Stimulated activated CD4-positive, alpha-beta T cell treated with anti-CD3 and anti-CD28 coated beads, Interleukin-4, amount 100 ng/mL, for 48 hours (primary cell): ENCODE results near the gene LMBRD2.

Experiments used
- DNase-seq, 2 donors: peaks; one replicate each; pipeline ENCODE4 v3.0.0-alpha.2; 2020; ENCODE audit warnings: low read depth in 2 of 2

The LMBRD2 gene

GRCh38 chr5:36108758-36109460 is 42.8 kb downstream of the LMBRD2 start:
- no peak for DNase-seq

DNA sequence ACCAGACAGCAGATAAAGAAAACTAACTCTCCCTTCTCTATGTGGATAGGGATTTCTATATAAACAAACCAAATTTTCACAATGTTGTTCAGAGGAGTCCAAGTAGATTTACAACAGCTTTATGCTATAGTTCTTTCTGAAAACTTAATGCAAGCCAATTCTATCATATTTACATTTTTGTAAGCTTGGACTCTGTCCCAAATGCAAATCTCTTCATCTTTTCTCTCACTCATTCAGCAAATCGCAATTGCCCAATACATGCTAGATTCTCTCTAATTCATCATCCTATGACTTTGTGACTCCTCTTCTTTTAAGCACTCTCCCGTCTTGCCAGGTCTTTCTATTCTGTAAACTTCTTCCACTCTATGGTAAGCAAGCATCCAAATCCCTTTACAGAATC is 45.9 kb downstream of the LMBRD2 start:
- DNase-seq: no peak

GRCh38 chr5:36099748-36100147 is 51.9 kb downstream of the LMBRD2 start:
- no peak for DNase-seq

DNA sequence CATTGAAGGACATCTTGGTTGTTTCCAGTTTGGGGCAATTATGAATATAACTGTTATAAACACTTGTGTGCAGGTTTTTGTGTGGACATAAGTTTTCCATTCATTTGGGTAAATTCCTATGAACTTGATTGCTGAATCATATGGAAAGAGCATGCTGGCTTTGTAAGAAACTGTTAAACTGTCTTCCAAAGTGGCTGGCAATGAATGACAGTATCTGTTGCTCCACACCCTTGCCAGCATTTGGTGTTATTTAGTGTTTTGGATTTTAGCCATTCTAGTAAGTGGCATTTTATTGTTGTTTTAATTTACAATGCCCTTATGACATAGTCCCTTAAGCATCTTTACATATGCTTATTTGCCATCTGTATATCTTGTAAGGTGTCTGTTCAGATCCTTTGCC is 55.2 kb downstream of the LMBRD2 start:
- no peak for DNase-seq

DNA sequence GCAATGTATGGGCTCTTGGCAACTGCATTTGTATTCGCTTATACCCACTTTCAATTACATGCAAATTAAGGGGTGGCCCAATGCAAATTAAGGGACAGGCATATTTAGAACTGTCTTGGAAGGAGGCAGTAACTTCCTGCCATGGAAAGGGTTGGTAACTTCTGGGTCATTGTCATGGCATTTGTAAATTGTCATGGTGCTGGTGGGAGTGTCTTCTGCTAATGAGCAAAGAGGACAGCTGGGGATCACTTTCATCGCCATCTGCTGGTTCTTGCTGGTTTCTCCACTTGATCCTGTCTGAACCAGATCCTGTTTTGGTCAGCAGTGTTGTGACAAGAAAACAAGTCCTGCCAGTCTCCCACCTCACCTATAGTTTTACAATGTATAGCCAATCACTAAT is 61.7 kb downstream of the LMBRD2 start:
- DNase-seq: no peak

- peak in 1 of 2 donors; percentile 17 for DNase-seq
These were observed 72.4 kb downstream of the LMBRD2 start for GRCh38 chr5:36079200-36079781.

GRCh38 chr5:36078430-36078829 is 73.3 kb downstream of the LMBRD2 start:
- DNase-seq: no peak

DNA sequence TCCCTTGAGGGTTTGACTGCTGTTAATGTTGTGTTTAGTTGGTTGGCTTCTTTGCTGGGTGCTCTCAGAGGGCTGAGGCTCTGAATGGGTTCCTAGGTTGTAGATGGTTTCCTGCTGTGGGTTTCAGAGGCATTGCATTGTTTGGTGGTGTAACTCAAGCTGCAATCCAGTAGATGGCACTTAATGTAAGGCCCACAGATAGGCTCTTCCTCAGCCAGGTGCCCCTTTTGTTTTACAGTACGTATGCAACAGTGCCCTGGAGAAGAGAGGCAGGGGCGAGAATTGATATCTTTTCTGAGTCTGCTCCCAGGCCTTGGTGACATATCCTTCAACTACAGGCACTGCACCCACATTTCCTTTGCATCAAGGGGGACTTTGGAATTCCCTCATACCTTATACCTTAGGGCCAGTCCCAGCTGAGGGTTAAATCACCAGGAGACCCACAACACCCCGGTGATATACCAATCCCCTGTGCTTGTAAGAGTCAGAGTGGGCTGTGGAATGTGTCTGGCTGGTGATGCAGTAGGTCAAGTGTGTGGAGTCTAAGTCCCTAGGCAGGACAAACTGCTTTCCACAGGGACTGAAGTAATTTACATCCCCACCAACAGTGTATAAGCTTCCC is 78.0 kb downstream of the LMBRD2 start:
- DNase-seq: no peak

DNA sequence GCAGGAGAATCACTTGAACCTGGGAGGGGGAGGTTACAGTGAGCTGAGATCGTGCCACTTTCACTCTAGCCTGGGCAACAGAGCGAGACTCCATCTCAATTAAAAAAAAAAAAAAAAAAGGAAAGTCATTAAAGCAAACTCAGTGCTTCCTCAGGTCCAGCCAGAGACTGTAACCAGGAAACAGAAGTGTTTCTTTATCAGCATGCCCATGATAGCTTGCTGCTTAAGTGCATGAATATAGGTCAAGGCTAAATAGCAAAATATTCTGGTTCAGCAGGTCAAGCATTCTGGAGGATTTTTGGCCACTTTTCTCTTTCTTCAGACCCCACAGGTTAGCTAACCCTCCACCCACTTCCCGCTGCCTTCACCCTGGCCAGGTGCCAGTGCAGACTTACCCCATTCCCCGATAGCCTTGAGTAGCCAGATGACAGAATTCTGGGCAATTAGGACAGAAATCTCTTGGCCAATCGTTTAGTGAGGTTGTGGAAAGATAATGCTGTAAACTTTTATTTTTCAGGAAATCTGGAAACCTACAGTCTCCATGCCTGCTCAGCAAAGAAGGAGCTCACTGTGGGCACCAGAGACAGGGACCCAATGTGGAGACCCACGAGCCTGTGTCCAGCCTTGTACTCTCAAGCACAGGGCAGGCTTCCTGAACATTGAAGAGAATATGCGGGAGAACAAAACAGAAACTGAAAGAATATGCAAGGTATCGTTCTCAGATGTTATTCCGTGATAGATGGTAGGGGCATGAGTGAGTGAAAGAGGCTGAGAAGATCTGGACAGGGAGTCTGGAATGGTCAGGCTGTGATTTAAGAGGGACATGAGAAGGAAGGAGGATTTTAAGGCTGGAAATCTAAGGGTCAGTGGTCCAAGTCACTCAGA is 80.8 kb downstream of the LMBRD2 start:
- DNase-seq: no peak

DNA sequence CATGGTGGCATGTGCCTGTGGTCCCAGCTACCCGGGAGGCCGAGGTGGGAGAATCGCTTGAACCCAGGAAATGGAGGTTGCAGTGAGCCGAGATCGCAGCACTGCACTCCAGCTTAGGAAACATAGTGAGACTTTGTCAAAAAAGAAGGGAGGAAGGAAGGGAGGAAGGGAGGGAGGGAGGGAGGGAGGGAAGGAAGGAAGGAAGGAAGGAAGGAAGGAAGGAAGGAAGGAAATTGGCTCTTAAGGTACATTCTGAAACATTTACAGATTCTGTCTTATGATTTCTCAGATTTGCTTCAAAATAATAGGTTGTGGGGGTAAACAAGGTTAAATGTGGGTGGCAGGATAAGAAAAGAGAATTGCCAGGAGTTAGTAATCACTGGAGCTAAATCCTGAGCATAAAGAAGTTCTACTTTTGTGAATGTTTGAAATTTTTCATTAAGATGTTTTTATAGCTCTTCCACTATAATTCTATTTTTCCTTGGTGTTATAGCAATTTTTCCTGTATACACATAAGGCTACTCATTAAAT is 82.9 kb downstream of the LMBRD2 start:
- DNase-seq: no peak

- DNase-seq: no peak
These were observed 85.0 kb downstream of the LMBRD2 start, which contains the start of gene UGT3A2 for GRCh38 chr5:36066540-36067210. Gene UGT3A2, minus strand, starts transcription at chr5:36066882. Its CDS starts 93 bp downstream, at chr5:36066789.

- no peak for DNase-seq
These were observed 85.6 kb downstream of the LMBRD2 start for GRCh38 chr5:36066001-36066539.

GRCh38 chr5:36060420-36060887 is 91.2 kb downstream of the LMBRD2 start:
- DNase-seq: no peak

DNA sequence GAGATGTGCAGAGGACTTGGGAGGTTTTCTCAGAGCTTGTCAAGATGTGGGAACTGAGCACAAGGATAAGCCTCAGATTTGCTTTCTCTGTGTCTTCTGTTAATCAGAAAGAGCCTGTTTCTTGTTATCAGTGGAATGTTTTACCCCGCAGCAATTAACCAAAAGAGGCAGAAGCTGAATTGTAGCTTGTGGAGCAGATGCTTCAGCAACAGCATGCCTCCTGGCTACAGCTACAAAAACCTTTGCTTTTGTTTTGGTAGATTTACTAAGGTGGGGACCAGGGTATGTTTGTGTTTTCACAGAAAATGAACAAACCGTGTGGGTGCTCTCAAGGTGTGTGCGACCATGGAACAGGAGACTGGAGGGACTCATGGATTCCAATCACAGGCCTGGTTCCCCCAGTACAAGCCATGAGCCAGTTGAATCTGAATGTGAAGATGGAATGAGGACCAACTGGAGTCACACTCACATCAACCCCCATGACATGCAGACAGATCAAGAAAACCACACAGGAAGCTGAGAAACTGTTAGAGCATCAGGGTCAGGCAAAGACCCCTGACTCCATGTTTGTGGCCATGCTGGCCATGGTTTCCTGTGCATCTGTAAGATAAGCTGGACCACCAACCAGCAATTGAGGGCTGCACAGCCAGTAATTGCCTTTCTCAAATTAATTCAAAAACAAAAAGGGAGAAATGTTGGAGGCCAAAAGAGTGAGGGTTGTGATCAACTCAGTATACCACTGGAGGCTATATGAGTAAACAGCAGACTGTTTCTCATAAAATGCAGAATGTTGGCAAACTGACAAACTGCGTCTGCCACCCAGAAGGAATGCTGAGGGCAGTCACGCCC is 91.9 kb downstream of the LMBRD2 start:
- no peak for DNase-seq

DNA sequence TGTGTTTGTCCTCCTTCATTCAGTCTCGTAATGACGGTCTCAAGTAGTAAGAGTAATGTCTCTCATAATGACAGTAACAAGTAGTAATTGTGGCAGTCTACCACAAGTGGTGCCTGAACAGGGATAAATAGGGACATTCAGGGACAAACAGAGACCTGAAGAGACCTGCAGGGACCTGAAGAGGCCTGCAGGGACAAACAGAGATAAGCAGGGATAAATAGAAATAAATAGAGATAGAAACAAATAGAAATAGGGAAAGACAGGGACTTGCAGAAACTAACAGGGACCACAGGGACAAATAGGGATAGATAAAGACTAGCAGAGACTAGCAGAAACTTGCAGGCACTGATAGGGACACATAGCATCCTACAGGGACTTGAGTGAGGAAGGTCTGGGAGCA is 92.9 kb downstream of the LMBRD2 start:
- DNase-seq: no peak

DNA sequence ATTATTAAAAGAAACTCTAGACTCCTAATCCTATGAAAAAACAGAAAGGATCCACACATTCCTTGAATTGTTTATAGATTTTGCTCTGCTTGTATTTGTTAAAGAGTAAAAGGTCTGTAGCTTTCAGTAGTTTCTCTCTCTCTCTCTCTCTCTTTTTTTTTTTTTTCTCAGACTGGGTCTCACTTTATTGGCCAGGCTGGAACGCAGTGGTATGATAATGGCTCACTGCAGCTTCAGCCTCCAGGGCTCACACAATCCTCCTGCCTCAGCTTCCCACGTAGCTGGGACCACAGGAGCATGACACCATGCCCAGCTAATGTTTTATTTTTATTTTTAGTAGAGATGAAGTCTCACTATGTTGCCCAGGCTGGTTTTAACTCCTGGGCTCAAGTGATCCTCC is 94.3 kb downstream of the LMBRD2 start:
- no peak for DNase-seq

DNA sequence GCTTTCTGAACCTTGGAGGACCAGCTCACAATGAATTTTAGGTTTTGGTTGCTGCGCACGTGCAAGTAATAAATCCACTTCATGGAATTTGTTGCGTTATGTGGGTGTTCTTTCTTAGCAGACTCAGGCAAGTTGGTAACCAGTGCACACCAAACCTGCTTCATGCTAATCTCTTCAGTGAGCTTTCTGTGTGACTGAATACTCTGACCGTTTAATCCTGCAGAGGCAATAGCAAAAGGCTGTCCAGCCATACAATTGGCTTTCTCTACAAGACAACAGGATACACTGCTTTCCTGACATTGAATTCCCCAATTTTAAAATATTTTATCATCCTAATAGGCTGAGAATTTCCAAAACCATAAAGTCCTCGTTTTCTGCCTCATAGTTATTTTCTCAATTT is 95.3 kb downstream of the LMBRD2 start:
- DNase-seq: no peak

DNA sequence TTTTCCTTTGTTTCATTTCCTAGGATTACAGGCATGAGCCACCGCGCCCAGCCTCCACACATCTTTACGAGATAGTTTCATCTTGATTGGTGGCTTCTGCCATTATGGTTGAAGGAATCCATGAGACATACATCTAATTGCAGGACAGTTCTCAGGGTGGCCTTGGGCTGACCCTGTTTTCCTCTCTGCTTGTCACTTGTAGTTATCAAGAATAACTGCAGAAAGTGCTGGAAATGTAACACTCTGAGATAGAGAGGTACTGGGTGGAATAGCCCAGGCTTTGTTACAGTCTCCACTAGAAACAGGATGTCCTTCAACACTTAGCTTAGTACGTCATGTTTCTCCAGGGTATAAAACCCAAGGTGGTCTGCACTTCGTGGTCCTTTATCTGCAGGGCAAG is 95.7 kb downstream of the LMBRD2 start:
- DNase-seq: no peak

- DNase-seq: no peak
These were observed 97.0 kb downstream of the LMBRD2 start for GRCh38 chr5:36054647-36055046.

- no peak for DNase-seq
These were observed 99.1 kb downstream of the LMBRD2 start for GRCh38 chr5:36052538-36052937.
